ENCODE results near the gene ADCY6. TPM values are rescaled to one million over a fixed set of nuclear protein-coding genes. Genes with fewer than 3 reads are reported as not detected.

Gene ADCY6
- total RNA-seq, 1 experiment from 2014 or later: 48.3 TPM

DNA sequence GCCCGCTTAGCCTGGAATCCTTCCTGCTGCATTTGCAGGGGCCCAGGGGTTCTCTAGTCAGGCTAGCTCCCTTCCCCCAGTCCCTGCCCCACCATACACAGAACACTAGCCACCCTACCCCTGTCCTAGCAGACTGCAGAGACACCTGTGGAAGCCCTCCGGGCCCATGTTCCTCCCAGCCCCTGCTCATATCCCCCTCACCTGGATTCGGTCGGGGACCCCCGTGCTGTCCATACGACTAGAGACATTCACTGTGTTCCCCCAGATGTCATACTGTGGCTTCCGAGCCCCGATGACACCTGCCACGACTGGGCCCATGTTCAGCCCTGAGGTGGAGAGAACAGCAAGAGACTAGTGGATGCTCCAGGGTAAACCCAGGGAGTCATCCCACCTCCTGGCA lies 20.2 kb downstream of the ADCY6 start:
- DNase-seq: no peak
- H4K20me1 ChIP-seq (ENCODE audit: insufficient read depth): no peaks in the 10 kb centered on the region
- H3K4me1 ChIP-seq (replicated peaks; ENCODE audit: insufficient read depth): peaks cover 14% of the 10 kb centered on the region
- ChIA-PET CTCF (no interaction called here), POLR2A (ENCODE audit: unreplicated experiment) (no interaction called here)
- no peaks in the 10 kb centered on the region for H3K79me2 ChIP-seq (ENCODE audit: low read depth)
- H3K36me3 ChIP-seq (ENCODE audit: low read depth): peaks cover 16% of the 10 kb centered on the region; the same call in 1 of the 2 replicates
- H3K4me3 ChIP-seq: no peak overlapping the region
- no peak overlapping the region for H3K4me2 ChIP-seq
- H2AFZ ChIP-seq: no peak overlapping the region
- H3F3A ChIP-seq (ENCODE audit: insufficient read depth, low read depth): peaks cover 21% of the 10 kb centered on the region; the same call in 1 of the 2 replicates
- no peaks in the 10 kb centered on the region for H3K9me2 ChIP-seq (ENCODE audit: insufficient read depth)
- no peak for TF ChIP-seq EZH2 (IDR thresholded peaks at IDR 0.05; ENCODE audit: low read depth)
- no peak for TF ChIP-seq CTCF (conservative IDR thresholded peaks at IDR 0.05)
- BruUV-seq (replicated peaks): no TSS peak
- H3K27ac ChIP-seq: no peak overlapping the region
- no peaks in the 10 kb centered on the region for H3K27me3 ChIP-seq (ENCODE audit: insufficient read depth, low read depth)
- no peaks in the 10 kb centered on the region for H3K9me3 ChIP-seq (ENCODE audit: insufficient read depth, low read depth)
- intact Hi-C loops (cut with micrococcal nuclease; ENCODE audit: unreplicated experiment): no loop called here

DNA sequence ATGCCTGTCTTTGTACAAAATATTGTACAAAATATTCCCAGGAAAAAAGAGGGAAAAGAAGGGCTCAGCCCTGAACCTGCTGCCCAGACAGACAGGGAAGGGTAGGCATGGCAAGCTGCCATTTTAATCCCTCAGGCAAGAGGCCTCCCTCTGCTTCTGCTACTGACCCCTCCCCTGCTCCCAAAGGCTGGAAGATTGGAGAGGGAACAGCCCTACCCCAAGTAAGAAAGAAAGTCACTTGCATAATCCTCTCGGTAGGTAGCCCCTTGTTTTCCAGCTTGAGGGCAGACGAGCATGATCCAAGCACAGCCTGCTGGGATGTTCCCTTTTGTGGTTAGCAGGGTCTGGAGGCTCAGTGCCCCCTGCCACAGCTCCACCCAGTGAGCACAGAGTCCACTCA lies 20.7 kb downstream of the ADCY6 start:
- Histone ChIP-seq H3K4me3 (no peak overlapping the region), H4K20me1 (ENCODE audit: insufficient read depth) (no peaks in the 10 kb centered on the region), H3K4me2 (no peak overlapping the region), H3K79me2 (ENCODE audit: low read depth) (no peaks in the 10 kb centered on the region), H3K9me3 (ENCODE audit: insufficient read depth, low read depth) (no peaks in the 10 kb centered on the region), H2AFZ (no peak overlapping the region), H3K27ac (no peak overlapping the region), H3F3A (ENCODE audit: insufficient read depth, low read depth) (peaks cover 22% of the 10 kb centered on the region; the same call in 1 of the 2 replicates), H3K36me3 (ENCODE audit: low read depth) (peaks cover 16% of the 10 kb centered on the region; the same call in 1 of the 2 replicates), H3K9me2 (ENCODE audit: insufficient read depth) (no peaks in the 10 kb centered on the region), H3K4me1 (replicated peaks; ENCODE audit: insufficient read depth) (peaks cover 17% of the 10 kb centered on the region), H3K27me3 (ENCODE audit: insufficient read depth, low read depth) (no peaks in the 10 kb centered on the region)
- DNase-seq: no peak
- BruUV-seq (replicated peaks): no TSS peak
- CTCF ChIA-PET: no interaction called here
- TF ChIP-seq EZH2 (IDR thresholded peaks at IDR 0.05; ENCODE audit: low read depth) (no peak), CTCF (conservative IDR thresholded peaks at IDR 0.05) (no peak)
- intact Hi-C loops (cut with micrococcal nuclease; ENCODE audit: unreplicated experiment): no loop called here
- POLR2A ChIA-PET (ENCODE audit: unreplicated experiment): no interaction called here

- H4K20me1 ChIP-seq (ENCODE audit: insufficient read depth): no peaks in the 10 kb centered on the region
- H2AFZ ChIP-seq: no peak overlapping the region
- H3K9me2 ChIP-seq (ENCODE audit: insufficient read depth): no peaks in the 10 kb centered on the region
- no TSS peak for BruUV-seq (replicated peaks)
- H3K36me3 ChIP-seq (ENCODE audit: low read depth): peaks cover 11% of the 10 kb centered on the region; the same call in 1 of the 2 replicates
- H3K79me2 ChIP-seq (ENCODE audit: low read depth): no peaks in the 10 kb centered on the region
- no peak for TF ChIP-seq CTCF (conservative IDR thresholded peaks at IDR 0.05)
- no peak for TF ChIP-seq EZH2 (IDR thresholded peaks at IDR 0.05; ENCODE audit: low read depth)
- no peak overlapping the region for H3K4me2 ChIP-seq
- no peak overlapping the region for H3K27ac ChIP-seq
- no peak for DNase-seq
- H3F3A ChIP-seq (ENCODE audit: insufficient read depth, low read depth): peaks cover 22% of the 10 kb centered on the region; the same call in 1 of the 2 replicates
- no peak overlapping the region for H3K4me3 ChIP-seq
- no peaks in the 10 kb centered on the region for H3K9me3 ChIP-seq (ENCODE audit: insufficient read depth, low read depth)
- H3K27me3 ChIP-seq (ENCODE audit: insufficient read depth, low read depth): no peaks in the 10 kb centered on the region
- intact Hi-C loops (cut with micrococcal nuclease; ENCODE audit: unreplicated experiment): no loop called here
- POLR2A ChIA-PET (ENCODE audit: unreplicated experiment): no interaction called here
- peaks cover 17% of the 10 kb centered on the region for H3K4me1 ChIP-seq (replicated peaks; ENCODE audit: insufficient read depth)
- CTCF ChIA-PET: no interaction called here
Observed at GRCh38 chr12:48767521-48767920, 21.4 kb downstream of the ADCY6 start.
